BE2C (cell line): Measurements from ENCODE around the gene MYRIP.
A peak's percentile ranks its signal among the peaks of the same experiment; 100 is the strongest.

Experiments
- DNase-seq: peaks from one replicate; pipeline ENCODE4 v3.0.0-alpha.2; 2020
- H3K27me3 ChIP-seq: fragments of 250-450 bp; sonication (Bioruptor Pico); 2 replicates; pipeline ENCODE4 v1.5.1; 2020; ENCODE audit warnings: mild to moderate bottlenecking
- H3K36me3 ChIP-seq: fragments of 250-450 bp; sonication (Bioruptor Pico); 2 replicates; pipeline ENCODE4 v1.5.1; 2020; ENCODE audit warnings: mild to moderate bottlenecking
- H3K4me1 ChIP-seq: fragments of 250-450 bp; sonication (Bioruptor Pico); 2 replicates; pipeline ENCODE4 v1.5.1; 2020
- H3K4me3 ChIP-seq: 2 replicates; pipeline ENCODE4 v1.5.1; 2011; ENCODE audit warnings: low read depth, low read length
- H3K9me3 ChIP-seq: fragments of 250-450 bp; sonication (Bioruptor Pico); 2 replicates; pipeline ENCODE4 v1.5.1; 2020
- TF ChIP-seq, protein P1 (sequence below): IDR thresholded peaks from 2 replicates; pipeline ENCODE4 v1.5.1; 2012; ENCODE audit warnings: mild to moderate bottlenecking, low read depth, low read length

The MYRIP gene

GRCh38 chr3:40189118-40189517, 379.7 kb downstream of the MYRIP start:
- DNase-seq: no peak
- no peaks in the 10 kb centered on the region for H3K9me3 ChIP-seq
- TF ChIP-seq, protein P1, sequence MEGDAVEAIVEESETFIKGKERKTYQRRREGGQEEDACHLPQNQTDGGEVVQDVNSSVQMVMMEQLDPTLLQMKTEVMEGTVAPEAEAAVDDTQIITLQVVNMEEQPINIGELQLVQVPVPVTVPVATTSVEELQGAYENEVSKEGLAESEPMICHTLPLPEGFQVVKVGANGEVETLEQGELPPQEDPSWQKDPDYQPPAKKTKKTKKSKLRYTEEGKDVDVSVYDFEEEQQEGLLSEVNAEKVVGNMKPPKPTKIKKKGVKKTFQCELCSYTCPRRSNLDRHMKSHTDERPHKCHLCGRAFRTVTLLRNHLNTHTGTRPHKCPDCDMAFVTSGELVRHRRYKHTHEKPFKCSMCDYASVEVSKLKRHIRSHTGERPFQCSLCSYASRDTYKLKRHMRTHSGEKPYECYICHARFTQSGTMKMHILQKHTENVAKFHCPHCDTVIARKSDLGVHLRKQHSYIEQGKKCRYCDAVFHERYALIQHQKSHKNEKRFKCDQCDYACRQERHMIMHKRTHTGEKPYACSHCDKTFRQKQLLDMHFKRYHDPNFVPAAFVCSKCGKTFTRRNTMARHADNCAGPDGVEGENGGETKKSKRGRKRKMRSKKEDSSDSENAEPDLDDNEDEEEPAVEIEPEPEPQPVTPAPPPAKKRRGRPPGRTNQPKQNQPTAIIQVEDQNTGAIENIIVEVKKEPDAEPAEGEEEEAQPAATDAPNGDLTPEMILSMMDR: no peak
- no peaks in the 10 kb centered on the region for H3K36me3 ChIP-seq
- no peak overlapping the region for H3K4me3 ChIP-seq
- H3K4me1 ChIP-seq: no peaks in the 10 kb centered on the region
- no peaks in the 10 kb centered on the region for H3K27me3 ChIP-seq

- H3K4me3 ChIP-seq: no peak overlapping the region
These were observed 380.6 kb downstream of the MYRIP start for GRCh38 chr3:40190056-40190455.

GRCh38 chr3:40191251-40191650, 381.8 kb downstream of the MYRIP start:
- DNase-seq: no peak

More at GRCh38 chr3:40190056-40190455, 380.6 kb downstream of the MYRIP start:
- TF ChIP-seq, protein P1: no peak
- Histone ChIP-seq H3K4me1 (no peaks in the 10 kb centered on the region), H3K36me3 (no peaks in the 10 kb centered on the region), H3K9me3 (no peaks in the 10 kb centered on the region), H3K27me3 (no peaks in the 10 kb centered on the region)
- no peak for DNase-seq

GRCh38 chr3:40191850-40192448, 382.5 kb downstream of the MYRIP start:
- H3K9me3 ChIP-seq: no peaks in the 10 kb centered on the region
- no peaks in the 10 kb centered on the region for H3K36me3 ChIP-seq
- no peak overlapping the region for H3K4me3 ChIP-seq
- no peaks in the 10 kb centered on the region for H3K27me3 ChIP-seq
- TF ChIP-seq, protein P1: peak; percentile 78
- no peaks in the 10 kb centered on the region for H3K4me1 ChIP-seq
- DNase-seq: peak; percentile 44

More at GRCh38 chr3:40191251-40191650, 381.8 kb downstream of the MYRIP start:
- Histone ChIP-seq H3K4me1 (no peaks in the 10 kb centered on the region), H3K4me3 (no peak overlapping the region), H3K36me3 (no peaks in the 10 kb centered on the region), H3K9me3 (no peaks in the 10 kb centered on the region), H3K27me3 (no peaks in the 10 kb centered on the region)
- TF ChIP-seq, protein P1: no peak

DNA sequence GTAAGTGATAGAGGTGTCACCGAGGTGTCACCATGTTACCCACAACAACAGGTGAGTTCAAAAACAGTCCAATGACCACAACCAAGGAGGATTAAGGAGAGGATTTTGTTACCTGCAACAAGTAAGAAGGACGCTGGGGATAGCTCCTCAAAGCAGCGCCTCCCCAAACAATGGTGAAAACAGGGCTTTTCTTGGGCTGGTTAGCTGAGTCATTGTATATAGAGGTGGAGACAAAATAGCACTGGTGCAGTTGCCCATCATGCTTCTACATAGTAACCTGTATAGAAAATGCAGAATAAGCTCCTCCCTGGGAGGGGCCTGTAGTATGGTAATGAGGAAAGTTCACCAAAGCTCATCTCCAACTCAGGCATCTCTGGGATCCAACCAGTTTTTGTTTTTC, 383.2 kb downstream of the MYRIP start:
- no peaks in the 10 kb centered on the region for H3K9me3 ChIP-seq
- no peak overlapping the region for H3K4me3 ChIP-seq
- H3K36me3 ChIP-seq: no peaks in the 10 kb centered on the region
- no peaks in the 10 kb centered on the region for H3K27me3 ChIP-seq
- no peak for DNase-seq
- no peaks in the 10 kb centered on the region for H3K4me1 ChIP-seq
- TF ChIP-seq, protein P1: no peak

DNA sequence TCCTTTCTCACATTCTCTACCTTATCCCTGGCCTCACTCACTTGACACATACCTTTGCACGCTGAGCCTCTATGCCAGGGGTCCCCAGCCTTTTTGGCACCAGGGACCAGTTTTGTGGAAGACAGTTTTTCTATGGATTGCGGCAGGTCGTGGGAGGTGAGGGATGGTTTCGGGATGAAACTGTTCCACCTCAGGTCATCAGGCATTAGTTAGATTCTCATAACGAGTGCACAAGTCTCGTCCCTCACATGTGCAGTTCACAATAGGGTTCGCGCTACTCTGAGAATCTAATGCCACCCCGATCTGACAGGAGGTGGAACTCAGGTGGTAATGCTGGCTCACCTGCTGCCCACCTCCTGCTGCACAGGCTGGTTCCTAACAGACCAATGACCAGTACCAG, 387.6 kb downstream of the MYRIP start:
- TF ChIP-seq, protein P1: no peak
- H3K36me3 ChIP-seq: no peaks in the 10 kb centered on the region
- H3K9me3 ChIP-seq: no peaks in the 10 kb centered on the region
- no peak for DNase-seq
- no peaks in the 10 kb centered on the region for H3K27me3 ChIP-seq
- H3K4me3 ChIP-seq: no peak overlapping the region
- no peaks in the 10 kb centered on the region for H3K4me1 ChIP-seq
